Limb (tissue), 2 donors: ENCODE results near the gene TMEM92.
"Not testable (repeated sequence)": the region's sequence is repeated elsewhere in the genome, so short reads cannot be mapped to it uniquely, and the experiment has no call there.

Source experiments
- DNase-seq, 2 donors: peaks; one replicate each; pipeline ENCODE4 v3.0.0-alpha.2; 2016; ENCODE audit errors: extremely low spot score in 2 of 2

Gene TMEM92

DNA sequence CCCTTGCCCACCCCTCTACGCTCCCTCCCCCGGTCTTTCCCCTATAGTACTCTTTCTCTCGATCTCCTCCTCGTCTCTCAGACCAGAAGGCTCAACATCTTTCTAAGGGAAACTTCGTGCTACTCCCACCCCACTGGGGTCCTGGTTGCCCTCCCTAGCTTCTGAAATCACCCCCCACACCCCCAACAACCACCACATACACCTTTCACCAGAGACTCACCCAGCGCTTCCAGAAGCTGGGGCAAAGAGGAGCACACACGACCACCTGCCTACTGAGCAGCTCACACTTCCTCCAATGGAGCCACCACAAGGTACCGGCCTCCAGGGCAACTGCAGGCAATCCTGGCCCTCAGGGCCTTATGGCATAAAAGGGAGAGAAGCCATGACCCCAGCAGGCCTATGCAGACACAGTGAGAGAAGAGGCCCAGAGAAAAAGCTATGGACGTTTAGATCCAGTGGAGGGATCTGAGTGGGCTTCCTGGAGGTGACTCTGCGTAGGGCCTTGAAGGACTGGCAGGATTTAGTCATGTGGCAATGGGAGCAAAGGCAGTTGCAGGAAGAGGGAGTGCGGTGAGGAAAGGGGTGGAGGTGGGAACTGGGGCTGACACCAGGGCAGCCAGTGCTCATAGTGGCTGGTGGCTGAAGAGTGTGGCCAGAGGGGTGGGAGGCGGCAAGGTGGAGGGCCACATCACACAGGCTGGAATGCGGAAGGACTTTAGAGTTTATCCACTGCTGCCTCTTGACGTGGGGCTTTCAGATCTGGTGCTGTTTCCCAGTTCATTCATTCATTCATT lies 12.1 kb upstream of the TMEM92 start:
- DNase-seq: no peak

DNA sequence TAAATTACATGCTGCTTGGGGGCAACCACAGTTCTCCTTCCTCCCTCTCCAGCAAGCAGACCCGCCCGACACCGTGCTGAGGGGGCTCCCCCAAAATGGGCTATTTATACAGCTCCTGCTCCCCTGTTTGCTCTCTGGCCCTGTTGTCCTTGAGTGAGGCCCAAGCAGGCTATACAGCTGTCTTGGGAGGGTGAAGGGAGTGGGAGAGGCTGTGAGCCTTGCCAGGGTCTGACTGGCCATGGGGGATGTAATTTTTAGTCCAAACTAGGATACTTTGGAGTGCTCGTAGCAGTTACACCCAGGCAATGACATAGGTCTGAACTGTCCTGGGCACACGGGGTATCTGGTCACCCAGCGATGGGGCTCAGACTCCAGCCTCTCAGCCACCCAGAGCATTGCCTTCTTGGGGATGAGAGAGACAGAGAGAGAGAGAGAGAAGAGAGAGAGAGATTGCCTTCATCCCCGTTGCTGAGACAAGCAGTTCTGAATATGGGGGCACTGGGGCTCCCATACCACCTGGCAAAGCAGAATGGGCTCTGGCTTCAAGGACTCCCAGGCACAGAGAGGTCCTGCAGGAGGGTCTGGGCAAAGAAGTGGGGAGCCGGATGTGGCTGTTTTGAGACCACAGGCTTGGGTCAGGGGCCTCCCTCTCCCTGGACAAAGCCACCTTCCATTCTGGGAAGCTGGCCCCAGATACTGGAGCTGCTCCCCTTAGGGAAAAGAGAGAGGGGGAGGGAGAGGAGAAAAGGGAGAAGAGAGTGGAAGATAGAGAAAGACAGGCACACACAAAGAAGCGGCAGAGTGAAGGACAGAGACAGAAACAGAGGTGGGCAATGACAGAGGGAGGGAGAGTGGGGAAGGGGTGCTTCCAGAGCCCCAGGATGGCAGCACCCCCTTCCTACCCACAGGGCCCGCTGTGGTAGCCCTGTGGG lies 10.7 kb upstream of the TMEM92 start:
- no peak for DNase-seq

DNA sequence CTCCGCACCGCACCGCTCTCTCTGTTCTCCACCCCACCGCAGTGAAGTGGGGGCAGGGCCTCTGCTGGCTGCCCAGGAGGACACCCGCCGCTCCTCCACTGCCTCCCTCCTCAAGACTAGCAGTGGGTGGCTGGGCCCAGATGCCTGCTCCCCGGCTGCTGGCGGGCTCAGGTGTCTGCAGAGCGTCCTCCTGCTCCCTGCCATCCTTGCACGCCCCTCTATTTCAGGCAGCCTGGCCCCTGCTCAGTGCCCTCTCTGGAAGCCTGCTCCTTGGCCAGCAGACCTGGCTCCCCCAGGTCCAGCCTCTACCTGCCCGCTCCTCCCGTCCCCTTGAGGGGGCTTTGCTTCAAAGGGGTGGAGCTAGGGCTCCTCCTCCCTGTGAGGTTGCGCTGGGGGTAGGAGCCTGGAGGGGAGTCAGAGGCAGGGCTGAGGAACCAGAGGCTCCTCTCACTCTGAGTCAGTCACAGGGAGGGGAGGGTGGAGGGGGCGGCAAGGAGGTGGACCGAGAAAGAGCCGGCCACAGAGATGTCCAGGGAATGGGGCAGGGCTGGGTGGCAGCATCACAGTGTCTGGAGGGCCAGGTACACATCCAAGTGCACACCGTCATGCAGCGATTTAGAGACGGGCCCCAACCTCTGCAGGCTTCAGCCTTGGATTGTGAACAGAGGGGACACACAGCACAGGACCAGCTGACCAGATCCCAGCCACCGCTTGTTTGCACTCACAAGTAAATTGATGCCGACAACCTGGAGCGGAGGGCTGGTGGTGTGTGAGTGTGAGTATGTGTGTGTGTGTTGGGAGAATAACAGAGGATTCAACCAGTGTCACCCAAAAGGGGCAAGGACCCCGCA lies 9.8 kb upstream of the TMEM92 start:
- DNase-seq: no peak

DNA sequence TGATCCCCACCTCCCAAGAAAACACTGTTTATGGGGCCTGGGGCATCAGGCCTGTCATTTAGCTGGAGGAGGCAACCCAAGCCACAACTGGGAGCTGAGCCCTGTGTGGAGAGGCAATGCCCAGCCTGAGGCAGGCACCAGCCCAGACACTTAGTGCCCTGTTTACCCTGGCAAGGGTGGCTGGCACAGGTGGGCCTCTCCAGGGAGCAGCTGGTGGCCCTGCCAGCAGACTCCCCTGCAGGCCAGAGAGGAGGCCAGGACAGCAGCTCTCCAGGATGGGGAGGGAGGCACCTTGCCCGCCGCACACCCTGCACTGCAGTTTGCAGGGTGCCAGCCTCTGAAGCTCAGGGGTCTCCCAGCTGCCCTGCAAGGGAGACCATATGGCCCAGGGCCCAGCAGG lies 9.1 kb upstream of the TMEM92 start:
- DNase-seq: no peak

DNA sequence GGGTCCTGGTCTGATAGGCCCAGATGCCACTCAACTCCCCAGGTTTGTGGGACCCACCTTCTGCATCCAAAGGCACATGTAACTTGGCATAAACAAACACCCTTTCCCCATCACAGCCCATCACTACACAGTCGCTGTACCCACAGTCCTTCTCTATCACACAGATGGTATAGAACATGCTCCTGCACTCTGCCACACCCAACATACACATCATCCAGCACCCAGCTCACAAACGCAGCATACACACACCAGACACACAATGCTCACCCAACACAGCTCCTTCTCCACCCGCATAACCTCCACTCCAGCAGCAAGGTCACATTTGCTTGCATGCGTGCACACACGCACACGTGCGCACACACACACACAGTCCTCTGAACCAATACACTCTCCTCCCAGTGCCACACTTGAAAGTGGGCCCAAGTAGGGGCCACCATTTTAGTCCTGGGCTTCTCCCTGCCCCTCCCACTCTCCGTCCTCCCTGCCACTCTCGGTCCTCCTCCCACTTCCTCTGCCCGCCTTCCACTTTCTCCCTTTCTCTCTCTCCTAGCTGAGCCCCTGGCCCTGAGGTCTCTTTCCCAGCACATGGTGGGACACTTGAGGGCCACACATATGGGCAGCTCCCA lies 8.5 kb upstream of the TMEM92 start:
- DNase-seq: no peak

DNA sequence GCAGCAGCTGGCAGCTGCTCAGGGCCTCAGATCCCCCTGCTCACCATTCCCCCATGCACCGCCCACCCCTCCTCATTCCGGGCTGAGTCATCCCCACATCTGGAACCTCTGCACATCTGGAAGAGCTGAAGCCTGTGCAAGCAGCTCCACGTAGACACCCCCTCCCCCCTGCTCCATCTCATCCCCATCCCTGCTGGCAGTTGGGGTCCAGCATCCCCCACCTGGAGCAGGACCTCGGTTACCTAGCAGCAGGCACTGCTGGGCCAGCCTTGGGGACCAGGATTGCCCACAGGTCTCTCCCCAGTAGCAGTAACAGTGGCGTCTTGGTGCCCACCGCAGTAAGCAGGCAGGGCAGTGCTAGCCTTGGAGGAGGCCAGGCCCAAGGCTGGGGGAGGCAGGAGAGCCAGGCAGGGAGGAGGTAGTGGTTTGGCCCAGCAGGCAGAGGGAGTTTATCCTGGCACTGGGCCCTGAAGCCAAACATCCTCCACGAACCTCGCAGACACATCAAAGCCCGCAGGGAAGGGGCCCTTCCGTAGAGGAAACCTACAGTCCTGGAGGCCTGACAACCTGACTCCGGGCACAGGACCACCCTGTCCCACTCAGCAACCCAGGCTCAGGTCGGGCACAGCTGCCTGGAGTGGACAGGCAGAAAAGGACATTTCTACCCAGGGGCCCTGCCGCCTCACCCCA lies 7.7 kb upstream of the TMEM92 start:
- DNase-seq: peak; percentile 88 to 89

DNA sequence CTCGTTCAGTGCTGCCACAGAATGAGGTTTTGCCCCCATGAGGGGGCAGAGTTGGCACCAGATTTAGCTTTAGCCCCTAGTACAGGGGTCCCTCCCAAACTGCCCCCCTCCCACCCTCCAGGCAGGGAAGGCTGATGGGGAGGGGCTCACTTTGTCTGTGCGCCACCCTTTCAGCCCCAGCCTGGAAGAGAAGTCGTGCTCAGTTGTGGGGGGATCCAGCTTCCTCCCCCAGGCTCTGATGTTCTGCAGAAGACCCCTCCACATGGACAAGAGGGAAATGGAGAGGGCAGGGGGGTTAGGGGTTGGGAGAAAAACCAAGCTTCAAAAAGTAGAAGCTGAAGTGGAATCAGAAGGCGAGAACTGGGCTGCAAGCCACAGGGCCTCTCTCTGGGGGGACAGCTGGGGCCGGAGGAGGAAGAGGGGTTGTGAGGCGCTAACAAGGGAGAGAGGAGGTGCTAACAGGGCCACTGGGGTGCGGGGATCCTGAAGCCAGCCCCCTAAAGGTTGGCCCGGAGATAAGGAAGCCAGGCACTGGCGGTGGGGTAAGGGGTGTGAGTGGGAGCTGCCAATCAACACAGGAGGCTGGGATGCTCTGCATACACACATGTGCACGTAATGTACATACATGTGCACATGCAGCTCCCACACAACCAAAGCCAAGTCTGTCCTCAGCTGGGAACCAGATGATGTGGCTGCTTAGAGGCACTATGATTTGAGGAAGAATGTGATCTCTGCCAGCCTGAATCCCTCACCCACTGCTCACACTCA lies 7.0 kb upstream of the TMEM92 start:
- DNase-seq: peak; percentile 73 to 83

DNA sequence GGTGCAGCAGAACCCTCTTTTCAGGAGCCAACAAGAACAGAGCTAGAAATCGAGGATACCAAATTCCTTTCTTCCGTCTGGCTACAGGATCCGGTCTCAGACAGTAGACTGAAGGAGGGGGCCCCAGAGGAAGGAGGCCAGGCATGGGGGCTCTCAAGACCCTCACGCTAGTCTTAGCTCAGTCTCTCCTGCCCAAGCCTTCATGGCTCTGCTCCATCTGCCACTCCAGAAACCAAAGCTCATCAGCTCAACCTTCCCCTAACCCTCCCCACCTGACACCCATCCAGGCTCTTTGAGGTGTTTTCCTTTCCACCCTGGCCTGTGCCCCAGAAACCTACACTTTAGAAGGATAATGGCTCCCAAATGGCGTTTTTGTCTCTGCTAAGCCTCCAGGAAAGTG lies 6.2 kb upstream of the TMEM92 start:
- DNase-seq: peak in 1 of 2 donors; percentile 28

DNA sequence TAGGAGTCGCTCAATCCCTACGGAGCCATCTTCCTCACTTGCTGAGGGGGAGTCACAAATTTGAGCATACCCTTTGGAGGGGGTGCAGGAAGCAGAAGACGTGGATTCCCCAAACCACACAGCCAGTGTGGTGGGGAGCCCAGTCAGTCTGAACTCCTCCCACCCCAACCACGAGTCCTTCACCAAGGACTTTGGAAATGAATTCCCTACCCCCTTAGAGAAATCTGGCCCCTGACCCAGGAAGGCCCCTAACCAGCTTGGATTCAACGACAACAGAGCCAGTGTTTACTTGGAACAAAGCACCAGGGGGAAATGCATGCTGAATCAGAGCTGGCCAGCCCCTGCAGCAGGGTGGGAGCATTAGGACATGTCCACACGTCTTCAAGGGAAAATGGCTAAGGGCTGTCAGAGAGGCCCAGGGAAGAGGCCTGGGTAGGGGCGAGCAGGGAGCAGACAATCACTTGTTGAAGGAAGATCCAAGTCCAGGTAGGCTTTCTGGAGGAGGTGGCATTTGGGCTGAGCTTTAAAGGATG lies 5.5 kb upstream of the TMEM92 start:
- DNase-seq: peak in 1 of 2 donors; percentile 19

DNA sequence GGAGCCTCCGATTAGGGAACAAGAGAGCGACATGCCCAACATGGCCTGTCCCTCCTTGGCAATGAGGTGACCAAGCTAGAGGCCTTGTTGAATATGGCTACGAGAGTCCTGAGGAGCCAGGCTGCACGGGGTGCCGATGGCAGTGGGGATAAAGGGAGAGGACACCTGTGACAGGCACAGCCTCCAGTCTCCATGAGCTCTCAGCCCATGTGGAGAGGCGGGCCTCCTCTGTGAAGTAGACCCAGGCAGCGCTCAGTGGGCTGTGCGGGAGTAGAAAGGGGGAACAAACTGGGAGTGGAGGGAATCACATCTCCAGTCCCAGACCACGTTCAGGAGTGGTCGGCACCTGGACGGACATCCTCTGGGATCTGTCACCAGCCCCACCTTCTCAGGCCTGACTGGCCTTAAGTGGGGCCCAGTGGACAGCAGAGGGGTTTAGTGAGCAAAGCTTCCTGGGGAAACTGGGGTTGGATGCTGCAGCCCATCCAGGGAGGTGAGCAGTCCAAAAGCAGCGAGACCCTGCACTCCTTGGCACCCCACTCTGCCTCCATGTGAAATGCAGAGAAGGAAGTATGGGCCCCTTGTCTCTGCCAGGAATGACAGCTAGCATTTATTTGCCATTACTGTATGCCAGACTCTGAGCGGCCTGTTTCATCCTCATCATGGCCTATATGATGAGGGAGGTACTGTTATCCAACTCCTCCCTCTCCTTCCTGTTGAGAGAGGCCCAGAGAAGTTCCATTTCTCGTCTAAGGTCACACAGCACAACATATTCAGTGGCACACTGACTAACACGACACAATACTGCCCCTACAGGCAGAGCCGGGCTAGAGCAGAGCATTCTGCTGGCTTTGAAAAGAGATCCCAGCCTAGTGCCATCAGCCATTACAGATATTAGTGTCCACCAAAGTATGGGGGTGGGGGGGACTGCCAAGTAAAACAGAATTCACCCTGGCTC lies 4.5 kb upstream of the TMEM92 start:
- peak; percentile 78 to 86 for DNase-seq

DNA sequence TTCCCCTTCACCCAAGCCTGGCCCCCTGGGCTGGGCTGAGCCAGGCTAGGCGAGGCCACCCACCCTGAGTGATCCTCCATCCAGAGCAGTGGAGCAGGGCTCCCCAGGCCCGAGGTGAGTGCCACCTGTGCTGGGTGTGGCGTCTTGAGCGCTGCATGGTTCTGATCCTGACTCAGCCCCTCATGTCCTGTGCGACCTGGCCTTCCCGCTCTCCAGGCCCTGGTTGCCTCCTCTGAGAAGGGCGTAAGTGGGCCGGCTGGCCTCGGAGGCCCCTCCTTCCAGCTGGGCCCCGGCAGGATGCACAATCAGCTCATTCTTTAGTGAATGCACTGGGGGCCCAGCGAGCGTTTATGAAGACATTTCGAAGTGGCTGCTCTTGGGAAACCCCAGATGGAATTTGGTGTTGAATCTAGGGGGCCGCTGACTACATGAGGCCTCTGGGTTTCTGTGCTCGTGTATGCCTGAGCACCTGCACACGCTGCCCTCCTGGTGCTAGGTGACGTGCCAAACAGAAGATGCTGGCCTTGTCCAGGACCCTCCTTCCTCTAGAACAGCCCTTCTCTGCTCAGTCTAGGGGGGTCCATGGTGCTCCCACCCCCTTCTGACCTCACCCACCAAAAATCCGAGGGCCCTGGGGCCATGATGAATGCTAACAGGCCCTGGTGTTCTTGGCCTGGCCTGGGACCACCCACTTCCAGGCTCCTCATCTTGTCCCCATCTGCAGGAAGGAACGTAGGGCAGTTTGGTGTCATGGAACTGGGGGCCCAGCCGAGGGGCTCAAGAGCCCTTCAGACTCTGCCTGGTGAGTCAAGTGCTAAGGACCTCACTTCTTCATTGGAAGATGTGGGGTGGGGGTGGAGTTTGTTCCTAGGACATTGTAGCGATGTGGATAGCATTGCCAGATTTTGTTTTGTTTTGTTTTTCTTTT lies 3.6 kb upstream of the TMEM92 start:
- peak; percentile 31 to 53 for DNase-seq

DNA sequence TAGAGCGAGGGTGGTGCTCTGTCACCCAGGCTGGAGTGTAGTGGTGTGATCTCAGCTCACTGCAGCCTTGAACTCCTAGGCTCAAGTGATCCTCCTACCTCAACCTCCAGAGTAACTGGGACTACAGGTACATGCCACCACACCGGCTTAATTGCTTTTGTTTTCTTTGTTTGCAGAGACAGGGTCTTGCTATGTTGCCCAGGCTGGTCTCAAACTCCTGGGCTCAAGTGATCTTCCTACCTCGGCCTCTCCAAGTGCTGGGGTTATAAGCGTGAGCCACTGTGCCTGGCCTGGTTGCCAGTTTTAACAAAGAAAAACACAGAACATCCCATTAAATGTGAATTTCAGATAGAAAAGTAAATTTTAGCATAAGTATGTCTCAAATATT lies 2.9 kb upstream of the TMEM92 start:
- not testable (repeated sequence) for DNase-seq

DNA sequence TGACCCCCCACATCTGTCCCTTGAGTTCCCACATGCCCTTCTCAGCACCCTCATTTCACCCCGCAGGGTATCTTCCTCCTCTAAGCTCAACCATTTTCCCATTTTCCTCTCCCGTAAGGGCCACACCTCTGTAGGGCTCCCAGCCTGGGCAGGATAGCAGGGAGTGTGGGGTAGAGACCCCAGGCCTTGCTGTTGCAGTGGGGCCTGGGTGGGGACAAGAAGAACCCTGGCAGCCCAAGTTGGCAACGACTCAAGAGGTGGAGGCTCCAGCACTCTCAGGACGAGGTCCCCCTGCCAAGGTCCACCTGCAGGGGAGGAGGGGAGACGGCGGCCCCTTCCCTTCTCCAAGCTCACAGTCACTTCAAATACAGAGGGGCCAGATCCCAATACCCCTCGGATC lies 2.0 kb upstream of the TMEM92 start:
- no peak for DNase-seq

DNA sequence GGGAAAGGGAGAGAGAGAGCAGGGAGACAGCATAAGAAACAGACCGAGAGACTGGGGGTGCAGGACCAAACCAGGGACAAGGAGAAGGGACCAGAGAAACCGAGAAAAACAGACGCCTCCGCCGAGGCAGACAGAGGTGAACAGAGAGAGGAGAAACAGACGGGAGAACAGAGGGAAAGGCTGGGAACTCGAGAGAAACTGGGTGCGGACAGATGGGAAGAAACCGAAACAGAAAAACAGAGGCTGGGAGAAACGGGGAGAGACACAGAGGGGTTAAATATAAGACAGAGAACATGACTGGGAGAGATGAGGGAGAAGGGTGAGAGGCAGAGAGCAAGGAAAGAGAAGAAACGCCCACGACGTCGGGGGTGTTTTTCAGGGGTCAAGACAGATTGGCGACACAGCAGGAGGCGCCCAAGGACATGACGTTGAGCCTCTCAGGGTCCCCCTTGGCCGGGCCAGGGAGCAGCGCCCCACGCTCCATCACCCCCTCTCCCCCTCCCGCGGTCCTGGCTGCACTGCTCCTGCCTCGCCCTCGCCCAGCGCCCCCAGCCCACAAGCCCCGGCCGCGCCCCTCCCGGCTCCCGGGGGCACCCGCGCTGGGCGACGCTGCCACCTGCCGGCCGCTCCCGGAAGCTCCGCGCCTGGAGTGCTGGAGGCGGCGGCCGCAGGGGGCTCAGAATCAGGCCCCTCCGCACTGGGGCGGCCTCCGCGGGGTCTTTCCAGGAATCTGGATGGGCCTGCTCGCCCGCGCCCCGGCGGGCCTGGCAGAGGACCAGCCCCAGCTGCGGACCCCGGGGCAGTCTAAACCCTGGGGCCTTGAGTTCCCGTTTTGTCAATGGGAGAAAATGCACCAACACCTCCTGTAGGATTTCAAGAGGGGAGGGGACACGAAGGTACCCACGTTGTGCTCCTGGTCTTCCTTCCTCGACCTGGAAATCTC lies 1.3 kb upstream of the TMEM92 start:
- peak; percentile 63 to 89 for DNase-seq

DNA sequence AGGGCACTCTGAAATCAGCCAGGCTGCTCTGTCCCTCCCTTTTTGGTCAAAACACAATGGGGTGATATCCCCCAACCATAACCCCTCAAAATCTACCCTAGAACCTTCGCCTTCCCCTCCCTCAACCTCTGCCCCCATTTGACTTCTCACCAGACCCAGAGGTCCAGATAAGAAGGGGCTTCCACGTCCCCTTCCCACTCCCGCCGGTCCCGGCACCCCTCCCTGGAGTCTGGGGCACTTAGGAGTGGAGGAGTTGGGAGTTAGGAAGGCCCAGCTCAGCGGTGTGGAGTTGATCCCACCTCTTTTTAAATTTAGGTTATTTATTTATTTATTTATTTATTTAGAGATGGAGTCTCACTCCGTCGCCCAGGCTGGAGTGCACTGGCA lies 619 bp upstream of the TMEM92 start:
- no peak for DNase-seq

DNA sequence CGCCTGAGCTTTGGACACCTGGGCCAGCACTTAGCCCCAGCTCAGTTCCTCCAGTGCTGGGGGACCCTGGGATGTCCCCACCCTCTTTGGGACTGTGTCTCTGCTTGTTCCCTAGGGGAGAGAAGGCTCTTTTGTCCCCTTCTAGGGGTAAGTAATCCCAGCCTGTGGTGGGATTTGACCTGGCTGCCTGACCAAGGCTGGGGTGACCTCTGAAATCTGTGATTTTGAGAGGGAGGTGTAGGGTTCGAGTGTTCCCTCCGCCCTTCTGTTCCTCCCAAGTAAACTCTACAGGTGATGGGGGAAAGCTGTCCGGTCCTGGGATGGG lies 593 bp downstream of the TMEM92 start:
- DNase-seq: no peak
